Measurements from ENCODE around the gene KMT2B. TPM values are rescaled to one million over a fixed set of nuclear protein-coding genes. Genes with fewer than 3 reads are reported as not detected.
"Not testable (repeated sequence)": the region's sequence is repeated elsewhere in the genome, so short reads cannot be mapped to it uniquely, and the experiment has no call there.

The KMT2B gene
- total RNA-seq, 2 donors from 2014 or later, result 23.1 to 23.5 TPM

DNA sequence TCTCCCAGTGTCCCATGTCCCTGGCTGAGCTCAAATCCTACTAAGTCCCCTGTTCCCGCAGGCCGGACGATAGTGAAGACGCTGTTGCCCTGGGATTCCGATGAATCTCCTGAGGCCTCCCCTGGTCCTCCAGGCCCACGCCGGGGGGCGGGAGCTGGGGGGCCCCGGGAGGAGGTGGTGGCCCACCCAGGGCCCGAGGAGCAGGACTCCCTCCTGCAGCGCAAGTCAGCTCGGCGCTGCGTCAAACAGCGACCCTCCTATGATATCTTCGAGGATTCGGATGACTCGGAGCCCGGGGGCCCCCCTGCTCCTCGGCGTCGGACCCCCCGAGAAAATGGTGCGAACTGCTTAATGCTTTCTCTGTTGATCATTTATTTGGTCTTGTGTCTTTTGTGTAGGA lies 5.9 kb downstream of the KMT2B start:
- no peak for DNase-seq (ENCODE audit: low spot score)
- intact Hi-C loops (cut with DNase I), result no loop called here

DNA sequence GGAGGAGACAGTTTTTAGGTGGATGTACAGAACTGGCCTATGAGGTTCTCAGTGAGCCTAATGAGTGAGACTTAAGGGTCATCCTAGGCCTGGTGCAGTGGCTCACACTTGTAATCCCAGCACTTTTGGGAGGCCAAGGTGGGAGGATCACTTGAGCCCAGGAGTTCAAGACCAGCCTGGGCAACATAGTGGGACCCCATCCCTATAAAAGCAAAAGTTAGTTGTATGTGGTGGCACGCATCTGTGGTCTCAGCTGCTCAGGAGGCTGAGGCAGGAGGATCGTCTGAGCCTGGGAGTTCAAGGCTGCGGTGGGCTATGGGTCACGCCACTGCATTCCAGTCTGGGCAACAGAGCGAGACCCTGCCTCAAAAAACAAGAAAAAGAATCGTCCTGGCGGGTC lies 6.3 kb downstream of the KMT2B start:
- intact Hi-C loops (cut with DNase I); DNase-seq (ENCODE audit: low spot score): not testable (repeated sequence)

DNA sequence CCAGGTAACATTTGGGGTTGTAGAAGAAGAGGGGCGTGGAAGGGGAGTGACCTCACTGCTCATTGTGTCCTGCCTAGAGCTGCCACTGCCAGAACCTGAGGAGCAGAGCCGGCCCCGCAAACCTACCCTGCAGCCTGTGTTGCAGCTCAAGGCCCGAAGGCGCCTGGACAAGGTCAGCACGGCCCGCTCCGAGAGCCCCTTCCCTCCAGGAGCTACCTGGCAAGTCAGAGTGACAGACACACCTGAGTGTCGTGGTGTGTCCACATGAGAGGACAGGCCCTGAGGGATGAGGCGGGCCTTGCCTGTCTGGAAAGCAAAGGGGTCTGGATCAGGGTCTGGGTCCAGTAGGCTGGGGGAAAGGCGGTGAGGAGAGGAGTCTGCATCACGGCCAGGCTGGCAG lies 6.8 kb downstream of the KMT2B start:
- intact Hi-C loops (cut with DNase I), result no loop called here
- no peak for DNase-seq (ENCODE audit: low spot score)

DNA sequence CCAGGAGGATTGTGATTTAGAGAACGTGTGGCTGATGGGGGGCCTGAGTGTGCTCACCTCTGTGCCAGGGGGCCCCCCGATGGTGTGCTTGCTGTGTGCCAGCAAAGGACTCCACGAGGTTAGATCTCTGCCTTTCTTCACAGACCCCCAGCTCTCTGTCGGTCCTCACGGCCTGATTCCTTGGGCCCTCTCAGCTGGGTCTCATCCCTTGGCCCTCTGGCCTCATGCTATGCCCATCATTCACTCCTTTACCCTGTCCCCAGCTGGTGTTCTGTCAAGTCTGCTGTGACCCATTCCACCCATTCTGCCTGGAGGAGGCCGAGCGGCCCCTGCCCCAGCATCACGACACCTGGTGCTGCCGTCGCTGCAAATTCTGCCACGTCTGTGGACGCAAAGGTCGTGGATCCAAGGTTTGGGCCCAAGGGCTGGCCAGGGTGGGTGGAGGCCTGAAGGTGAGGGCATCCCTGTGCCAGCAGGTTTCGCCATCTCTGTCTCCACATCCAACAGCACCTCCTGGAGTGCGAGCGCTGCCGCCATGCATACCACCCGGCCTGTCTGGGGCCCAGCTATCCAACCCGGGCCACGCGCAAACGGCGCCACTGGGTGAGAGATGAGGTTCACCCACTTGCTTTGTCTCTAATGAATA lies 7.5 kb downstream of the KMT2B start:
- intact Hi-C loops (cut with DNase I), result no loop called here
- DNase-seq (ENCODE audit: low spot score), result no peak

DNA sequence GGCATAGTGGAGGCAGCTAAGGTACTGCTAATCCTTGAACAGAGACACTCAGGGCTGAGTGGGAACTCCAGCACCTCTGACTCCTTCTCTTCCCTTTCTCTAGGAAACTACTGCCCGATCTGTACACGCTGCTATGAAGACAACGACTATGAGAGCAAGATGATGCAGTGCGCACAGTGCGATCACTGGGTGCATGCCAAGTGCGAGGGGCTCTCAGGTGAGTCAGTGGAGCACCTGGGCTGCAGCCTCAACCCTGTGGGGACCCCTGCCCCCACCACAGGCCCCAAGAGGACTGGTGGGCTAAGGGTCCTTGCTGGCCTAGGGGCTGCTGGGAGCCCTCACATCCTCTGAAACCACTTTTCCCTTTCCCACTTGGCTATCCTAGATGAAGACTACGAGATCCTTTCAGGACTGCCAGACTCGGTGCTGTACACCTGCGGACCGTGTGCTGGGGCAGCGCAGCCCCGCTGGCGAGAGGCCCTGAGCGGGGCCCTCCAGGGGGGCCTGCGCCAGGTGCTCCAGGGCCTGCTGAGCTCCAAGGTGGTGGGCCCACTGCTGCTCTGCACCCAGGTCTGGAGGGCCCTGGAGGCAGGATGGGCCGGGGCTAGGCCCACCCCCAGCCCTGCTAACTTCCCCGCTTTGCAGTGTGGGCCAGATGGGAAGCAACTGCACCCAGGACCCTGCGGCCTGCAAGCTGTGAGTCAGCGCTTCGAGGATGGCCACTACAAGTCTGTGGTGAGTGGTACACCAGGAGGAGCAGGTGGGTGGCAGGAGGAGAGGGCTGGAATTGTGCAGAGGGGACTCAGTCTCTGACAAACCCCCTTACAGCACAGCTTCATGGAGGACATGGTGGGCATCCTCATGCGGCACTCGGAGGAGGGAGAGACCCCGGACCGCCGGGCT lies 9.5 kb downstream of the KMT2B start:
- DNase-seq (ENCODE audit: low spot score), result no peak
- intact Hi-C loops (cut with DNase I), result no loop called here

DNA sequence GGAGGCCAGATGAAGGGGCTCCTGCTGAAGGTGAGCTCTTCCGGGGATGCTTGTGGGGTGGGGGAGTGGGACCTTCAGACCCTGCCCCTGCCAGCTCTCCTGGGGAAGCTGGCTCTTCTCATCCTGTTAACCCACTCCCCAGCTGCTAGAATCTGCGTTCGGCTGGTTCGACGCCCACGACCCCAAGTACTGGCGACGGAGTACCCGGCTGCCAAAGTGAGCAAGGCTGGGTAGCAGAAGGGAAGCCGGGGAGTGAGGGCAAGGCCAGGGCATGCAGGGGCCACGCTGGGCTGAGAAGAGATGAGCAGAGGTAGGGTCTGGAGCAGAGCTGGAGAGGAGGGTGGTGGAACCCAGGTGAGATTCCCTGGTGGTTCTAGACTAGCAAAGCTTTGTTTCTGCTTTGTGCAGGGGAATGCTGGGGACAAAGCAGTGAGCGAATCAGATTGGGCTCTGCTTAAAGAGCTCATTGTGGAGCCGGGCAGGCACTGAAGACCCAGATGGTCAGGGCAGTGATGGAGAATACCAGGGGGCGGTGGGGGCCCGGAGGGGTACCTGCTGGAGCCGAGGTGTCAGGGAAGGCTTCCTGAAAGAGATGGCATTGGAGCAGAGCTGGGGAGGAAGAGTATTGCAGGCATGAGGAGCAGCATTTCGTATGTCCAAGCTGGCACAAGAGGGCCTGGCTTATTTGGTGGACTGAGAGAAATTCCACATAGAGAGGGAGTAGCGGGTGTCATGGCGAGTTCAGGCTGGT lies 10.3 kb downstream of the KMT2B start:
- intact Hi-C loops (cut with DNase I), result no loop called here
- DNase-seq (ENCODE audit: low spot score), result no peak

DNA sequence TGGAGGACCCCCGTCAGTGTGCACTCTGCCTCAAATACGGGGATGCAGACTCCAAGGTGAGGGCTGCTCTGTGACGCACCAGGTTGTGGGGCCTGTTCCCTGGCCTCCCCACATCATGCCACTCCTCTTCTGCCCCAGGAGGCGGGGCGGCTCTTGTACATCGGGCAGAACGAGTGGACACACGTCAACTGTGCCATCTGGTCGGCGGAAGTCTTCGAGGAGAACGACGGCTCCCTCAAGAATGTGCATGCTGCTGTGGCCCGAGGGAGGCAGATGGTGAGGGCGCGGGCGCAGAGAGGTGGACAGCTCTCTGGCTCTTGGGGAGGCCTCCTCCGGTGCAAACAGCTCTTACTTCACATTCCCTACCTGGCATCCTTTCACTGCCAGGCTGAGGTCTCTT lies 11.2 kb downstream of the KMT2B start:
- intact Hi-C loops (cut with DNase I), result no loop called here
- no peak for DNase-seq (ENCODE audit: low spot score)

DNA sequence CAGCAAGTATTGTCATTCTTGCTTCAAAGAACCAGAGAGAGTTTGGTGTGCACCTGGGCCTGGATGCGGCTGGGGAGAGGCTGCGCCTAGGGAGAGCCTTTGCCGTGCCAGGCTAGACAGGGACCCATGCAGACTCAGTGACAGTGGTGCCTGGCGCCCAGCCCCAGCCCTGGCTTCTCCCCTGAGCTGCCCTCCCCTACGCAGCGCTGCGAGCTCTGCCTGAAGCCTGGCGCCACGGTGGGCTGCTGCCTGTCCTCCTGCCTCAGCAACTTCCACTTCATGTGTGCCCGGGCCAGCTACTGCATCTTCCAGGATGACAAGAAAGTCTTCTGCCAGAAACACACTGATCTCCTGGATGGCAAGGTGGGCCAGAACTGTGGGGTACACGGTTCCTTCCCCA lies 12.0 kb downstream of the KMT2B start:
- intact Hi-C loops (cut with DNase I), result no loop called here
- DNase-seq (ENCODE audit: low spot score), result no peak

DNA sequence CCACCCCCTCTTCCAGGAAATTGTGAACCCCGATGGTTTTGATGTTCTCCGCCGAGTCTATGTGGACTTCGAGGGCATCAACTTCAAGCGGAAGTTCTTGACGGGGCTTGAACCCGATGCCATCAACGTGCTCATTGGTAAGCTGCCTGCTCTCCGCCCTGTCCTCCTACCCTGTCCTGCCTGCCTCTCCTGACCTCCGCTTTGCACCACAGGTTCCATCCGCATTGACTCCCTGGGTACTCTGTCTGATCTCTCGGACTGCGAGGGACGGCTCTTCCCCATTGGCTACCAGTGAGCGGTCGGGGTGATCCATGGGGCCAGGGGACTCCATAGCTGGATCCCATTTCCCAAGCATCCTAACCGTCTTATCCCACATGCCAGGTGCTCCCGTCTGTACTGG lies 12.5 kb downstream of the KMT2B start:
- intact Hi-C loops (cut with DNase I), result no loop called here
- DNase-seq (ENCODE audit: low spot score), result no peak

DNA sequence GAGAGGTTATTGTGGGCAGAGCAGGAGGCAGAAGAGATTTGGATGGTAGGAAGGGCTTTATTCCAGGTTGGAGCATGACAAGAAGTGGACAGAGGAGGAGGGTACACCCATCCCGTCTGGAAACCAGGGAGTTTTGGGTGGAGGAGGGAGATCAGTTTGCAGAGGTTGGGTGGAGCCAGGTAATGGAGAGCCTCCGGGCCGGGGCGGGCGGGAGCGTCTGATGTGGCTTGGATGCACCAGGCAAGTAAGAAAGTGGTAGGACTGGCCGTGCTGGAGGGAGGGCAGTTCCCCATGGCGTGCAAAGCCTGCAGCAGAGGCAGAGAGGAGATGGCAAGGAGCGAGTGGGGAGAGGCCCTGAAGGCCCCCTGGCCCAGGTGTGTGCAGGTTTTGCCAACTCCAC lies 13.6 kb downstream of the KMT2B start:
- intact Hi-C loops (cut with DNase I), result no loop called here
- no peak for DNase-seq (ENCODE audit: low spot score)

DNA sequence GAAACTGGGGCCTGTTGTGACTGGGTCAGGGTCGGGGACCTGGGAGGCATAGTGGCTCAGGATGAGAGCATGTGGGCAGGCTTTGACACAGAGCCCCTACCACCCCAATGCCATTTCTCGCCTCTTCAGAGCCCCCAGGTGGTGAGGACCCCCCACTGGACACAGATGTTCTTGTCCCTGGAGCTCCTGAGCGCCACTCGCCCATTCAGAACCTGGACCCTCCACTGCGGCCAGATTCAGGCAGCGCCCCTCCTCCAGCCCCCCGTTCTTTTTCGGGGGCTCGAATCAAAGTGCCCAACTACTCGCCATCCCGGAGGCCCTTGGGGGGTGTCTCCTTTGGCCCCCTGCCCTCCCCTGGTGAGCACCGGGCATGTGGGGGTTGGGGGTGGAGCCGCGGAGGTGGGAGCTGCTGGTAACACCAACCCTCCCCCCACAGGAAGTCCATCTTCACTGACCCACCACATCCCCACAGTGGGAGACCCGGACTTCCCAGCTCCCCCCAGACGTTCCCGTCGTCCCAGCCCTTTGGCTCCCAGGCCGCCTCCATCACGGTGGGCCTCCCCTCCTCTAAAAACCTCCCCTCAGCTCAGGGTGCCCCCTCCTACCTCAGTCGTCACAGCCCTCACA lies 14.1 kb downstream of the KMT2B start:
- no peak for DNase-seq (ENCODE audit: low spot score)
- intact Hi-C loops (cut with DNase I), result no loop called here

DNA sequence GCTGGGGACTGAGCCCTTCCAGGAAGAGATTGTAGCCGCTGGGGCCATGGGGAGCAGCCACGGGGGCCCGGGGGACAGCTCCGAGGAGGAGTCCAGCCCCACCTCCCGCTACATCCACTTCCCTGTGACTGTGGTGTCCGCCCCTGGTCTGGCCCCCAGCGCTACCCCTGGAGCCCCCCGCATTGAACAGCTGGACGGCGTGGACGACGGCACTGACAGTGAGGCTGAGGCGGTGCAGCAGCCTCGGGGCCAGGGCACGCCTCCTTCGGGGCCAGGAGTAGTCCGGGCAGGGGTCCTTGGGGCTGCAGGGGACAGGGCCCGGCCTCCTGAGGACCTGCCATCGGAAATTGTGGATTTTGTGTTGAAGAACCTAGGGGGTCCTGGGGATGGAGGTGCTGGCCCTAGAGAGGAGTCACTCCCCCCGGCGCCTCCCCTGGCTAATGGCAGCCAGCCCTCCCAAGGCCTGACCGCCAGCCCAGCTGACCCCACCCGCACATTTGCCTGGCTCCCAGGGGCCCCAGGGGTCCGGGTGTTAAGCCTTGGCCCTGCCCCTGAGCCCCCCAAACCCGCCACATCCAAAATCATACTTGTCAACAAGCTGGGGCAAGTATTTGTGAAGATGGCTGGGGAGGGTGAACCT lies 14.9 kb downstream of the KMT2B start:
- intact Hi-C loops (cut with DNase I), result no loop called here
- DNase-seq (ENCODE audit: low spot score), result peak; percentile 80

DNA sequence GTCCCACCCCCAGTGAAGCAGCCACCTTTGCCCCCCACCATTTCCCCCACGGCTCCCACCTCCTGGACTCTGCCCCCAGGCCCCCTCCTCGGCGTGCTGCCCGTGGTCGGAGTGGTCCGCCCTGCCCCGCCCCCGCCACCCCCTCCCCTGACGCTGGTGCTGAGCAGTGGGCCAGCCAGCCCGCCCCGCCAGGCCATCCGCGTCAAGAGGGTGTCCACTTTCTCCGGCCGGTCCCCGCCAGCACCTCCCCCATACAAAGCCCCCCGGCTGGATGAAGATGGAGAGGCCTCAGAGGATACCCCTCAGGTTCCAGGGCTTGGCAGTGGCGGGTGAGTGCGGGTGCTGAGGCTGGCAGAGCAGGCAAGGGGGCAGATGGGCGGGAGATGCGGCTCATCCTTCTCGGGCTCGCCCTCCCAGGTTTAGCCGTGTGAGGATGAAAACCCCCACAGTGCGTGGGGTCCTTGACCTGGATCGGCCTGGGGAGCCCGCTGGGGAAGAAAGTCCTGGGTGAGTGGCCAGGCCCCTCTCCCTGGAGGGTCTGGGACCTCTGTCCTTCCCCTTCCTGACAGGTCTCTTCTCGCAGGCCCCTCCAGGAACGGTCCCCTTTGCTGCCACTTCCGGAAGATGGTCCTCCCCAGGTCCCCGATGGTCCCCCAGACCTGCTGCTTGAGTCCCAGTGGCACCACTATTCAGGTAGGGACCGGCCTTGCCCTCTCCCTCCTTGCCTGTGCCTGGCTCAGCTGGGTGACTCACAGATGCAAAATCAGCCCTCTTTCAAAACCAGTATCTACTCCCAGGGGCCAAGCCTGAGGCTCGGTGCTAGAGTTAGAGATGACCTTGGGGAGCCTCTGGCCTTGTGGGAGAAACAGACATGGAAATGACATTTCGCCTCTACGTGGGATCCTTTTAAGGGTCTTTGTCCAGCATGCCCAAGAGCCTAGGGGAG lies 15.7 kb downstream of the KMT2B start:
- intact Hi-C loops (cut with DNase I), result no loop called here

DNA sequence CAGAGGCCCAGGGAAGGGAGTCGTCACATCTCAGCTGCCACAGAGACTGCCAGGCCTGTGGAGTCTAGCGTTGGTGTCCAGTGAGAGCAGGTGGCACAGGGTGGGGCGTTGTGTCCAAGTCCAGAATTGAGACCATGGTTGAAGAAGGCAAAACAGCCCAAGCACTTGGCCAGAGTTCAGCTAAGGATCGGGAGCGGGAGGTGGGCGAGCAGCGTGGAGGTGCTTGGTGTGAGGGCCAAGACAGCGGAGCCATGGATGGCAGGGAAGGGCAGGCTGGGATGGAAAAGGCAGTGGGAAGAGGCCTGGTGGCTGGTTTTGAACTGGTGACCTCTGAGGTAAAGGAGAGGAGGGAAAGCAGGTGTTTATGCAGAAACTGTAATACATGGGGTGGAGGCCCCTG lies 16.5 kb downstream of the KMT2B start:
- peak; percentile 79 for DNase-seq (ENCODE audit: low spot score)
- intact Hi-C loops (cut with DNase I), result no loop called here

More for the DNA sequence above, 15.7 kb downstream of the KMT2B start:
- peak; percentile 74 for DNase-seq (ENCODE audit: low spot score)

DNA sequence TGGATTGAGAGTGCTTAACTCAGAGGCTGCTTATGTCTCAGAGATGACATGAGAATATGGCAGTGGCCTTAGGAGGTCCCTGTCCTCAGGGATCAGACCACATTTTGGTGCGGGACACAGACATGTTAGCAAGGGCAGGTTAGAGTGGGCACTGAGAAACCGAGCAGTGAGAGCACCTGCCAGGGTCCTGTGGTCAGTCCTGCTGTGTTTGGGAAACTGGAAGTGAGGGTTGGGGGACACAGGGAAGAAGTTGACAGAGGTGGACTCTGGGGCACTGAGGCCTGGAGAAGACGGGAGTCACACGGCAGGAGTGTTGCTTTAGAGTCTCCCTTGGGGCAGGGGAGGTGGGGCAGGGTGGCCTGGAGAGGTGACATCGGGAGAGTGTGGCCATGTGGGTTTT lies 17.1 kb downstream of the KMT2B start:
- intact Hi-C loops (cut with DNase I), result no loop called here

DNA sequence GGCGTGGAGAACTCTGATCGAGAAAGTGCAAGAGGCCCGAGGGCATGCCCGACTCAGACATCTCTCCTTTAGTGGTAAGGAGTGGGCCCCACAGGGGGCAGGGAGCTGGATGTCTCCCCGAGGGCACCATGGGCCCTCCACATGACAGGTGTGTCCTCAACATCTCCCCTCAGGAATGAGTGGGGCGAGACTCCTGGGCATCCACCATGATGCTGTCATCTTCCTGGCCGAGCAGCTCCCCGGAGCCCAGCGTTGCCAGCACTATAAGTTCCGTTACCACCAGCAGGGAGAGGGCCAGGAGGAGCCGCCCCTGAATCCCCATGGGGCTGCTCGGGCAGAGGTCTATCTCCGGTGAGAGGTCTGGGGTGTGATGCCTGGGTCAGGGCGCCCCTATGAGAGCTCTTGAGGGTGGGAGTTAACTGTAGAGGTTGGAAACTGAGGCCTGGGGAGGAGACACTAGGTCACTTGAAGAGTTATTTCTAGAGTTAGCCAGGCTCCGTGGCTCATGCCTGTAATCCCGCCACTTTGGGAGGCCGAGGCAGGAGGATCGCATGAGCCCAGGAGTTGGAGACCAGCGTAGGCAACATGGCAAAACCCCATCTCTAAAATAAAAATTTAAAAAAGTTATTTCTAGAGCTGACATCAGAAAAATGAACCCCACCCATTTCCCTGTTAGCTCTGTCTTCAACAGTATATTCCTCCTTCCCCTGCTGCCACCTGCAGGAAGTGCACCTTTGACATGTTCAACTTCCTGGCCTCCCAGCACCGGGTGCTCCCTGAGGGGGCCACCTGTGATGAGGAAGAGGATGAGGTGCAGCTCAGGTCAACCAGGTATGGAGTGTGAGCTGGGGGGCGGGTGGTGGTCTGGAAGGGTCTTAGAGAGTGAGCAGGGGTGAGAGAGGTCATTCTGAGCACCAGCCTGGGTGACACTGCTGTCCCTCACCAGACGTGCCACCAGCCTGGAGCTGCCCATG lies 19.4 kb downstream of the KMT2B start:
- no peak for DNase-seq (ENCODE audit: low spot score)

More for the DNA sequence above, 17.1 kb downstream of the KMT2B start:
- no peak for DNase-seq (ENCODE audit: low spot score)

More for the DNA sequence above, 19.4 kb downstream of the KMT2B start:
- intact Hi-C loops (cut with DNase I), result no loop called here

All from posterior vena cava (tissue), 2 donors.